Caco-2 (cell line): ENCODE measurements around the gene SMAGP. TPM values are rescaled to one million over a fixed set of nuclear protein-coding genes. Genes with fewer than 3 reads are reported as not detected.
"Not testable (repeated sequence)": the region's sequence is repeated elsewhere in the genome, so short reads cannot be mapped to it uniquely, and the experiment has no call there.

Experiments
- Bru-seq: library from RNA; stranded (reverse); fragments of 400-500 nt; gene quantifications from one replicate; lab custom pipeline; 2021; lab: Mats Ljungman, UMichigan
- BruChase-seq, 2 experiments: library from RNA; stranded (reverse); fragments of 400-500 nt; gene quantifications; one replicate each; lab custom pipeline; 2021; lab: Mats Ljungman, UMichigan
- BruUV-seq: library from RNA; stranded (reverse); fragments of 400-500 nt; replicated peaks from 2 replicates; lab custom pipeline; 2021; lab: Mats Ljungman, UMichigan
- CTCF ChIA-PET: fragments of 300-600 bp; sonication (Branson Sonifier 250); formaldehyde crosslinking; loops from one replicate; lab custom pipeline; 2022; ENCODE audit warnings: antibody characterized with exemption; lab: Charles Lee
- POLR2A ChIA-PET: fragments of 300-600 bp; sonication (Branson Sonifier 250); formaldehyde crosslinking; loops from one replicate; lab custom pipeline; 2022; ENCODE audit warnings: antibody characterized with exemption; lab: Charles Lee
- DNase-seq, 2 experiments: peaks; one replicate each; pipeline versions ENCODE4 v3.0.0 to v3.0.0-alpha.2; 2020 to 2022
- H3K27me3 ChIP-seq: replicated peaks from 2 replicates; pipeline ENCODE4 v1.6.0; 2011; ENCODE audit warnings: low read length; ENCODE audit not compliant: control insufficient read depth, insufficient read depth
- H3K36me3 ChIP-seq: 2 replicates; pipeline ENCODE4 v1.5.1; 2011; ENCODE audit warnings: low read length; ENCODE audit not compliant: control insufficient read depth, insufficient read depth
- H3K4me1 ChIP-seq: fragments of 250-450 bp; sonication (Bioruptor Pico); 2 replicates; pipeline ENCODE4 v1.5.1; 2020; ENCODE audit warnings: mild to moderate bottlenecking
- H3K4me3 ChIP-seq: 2 replicates; pipeline ENCODE4 v1.5.1; 2011; ENCODE audit warnings: low read depth, mild to moderate bottlenecking, control low read depth, low read length
- H3K9me3 ChIP-seq: fragments of 250-450 bp; sonication (Bioruptor Pico); 2 replicates; pipeline ENCODE4 v1.5.1; 2020; ENCODE audit warnings: mild to moderate bottlenecking, moderate library complexity
- H3K27ac Mint-ChIP-seq: one replicate; pipeline ENCODE4 v1.8.0; 2022; ENCODE audit warnings: mixed read lengths; ENCODE audit not compliant: unreplicated experiment
- H3K27me3 Mint-ChIP-seq: one replicate; pipeline ENCODE4 v1.8.0; 2022; ENCODE audit warnings: mixed read lengths; ENCODE audit not compliant: insufficient read depth, unreplicated experiment
- H3K36me3 Mint-ChIP-seq: one replicate; pipeline ENCODE4 v1.8.0; 2022; ENCODE audit warnings: mild to moderate bottlenecking, mixed read lengths; ENCODE audit not compliant: insufficient read depth, unreplicated experiment
- H3K4me1 Mint-ChIP-seq: one replicate; pipeline ENCODE4 v1.8.0; 2022; ENCODE audit warnings: low read depth, mixed read lengths; ENCODE audit not compliant: unreplicated experiment
- H3K4me3 Mint-ChIP-seq: one replicate; pipeline ENCODE4 v1.8.0; 2022; ENCODE audit warnings: mild to moderate bottlenecking, moderate library complexity, mixed read lengths; ENCODE audit not compliant: unreplicated experiment
- H3K9me3 Mint-ChIP-seq: one replicate; pipeline ENCODE4 v1.8.0; 2022; ENCODE audit warnings: mixed read lengths; ENCODE audit not compliant: unreplicated experiment
- CTCF ChIP-seq, 2 experiments: fragments of 200-600 bp in 1 of 2; IDR thresholded peaks; 1 replicate in 1 of 2; 2 replicates in 1 of 2; pipeline versions ENCODE4 v1.5.1 to v1.8.0; 2011 to 2022; ENCODE audit warnings: antibody characterized with exemption in 1 of 2, control low read depth in 1 of 2, inconsistent platforms in 1 of 2, low read depth in 1 of 2, low read length in 1 of 2, mild to moderate bottlenecking in 1 of 2, moderate library complexity in 1 of 2; ENCODE audit not compliant: insufficient read depth in 1 of 2, severe bottlenecking in 1 of 2, unreplicated experiment in 1 of 2
- intact Hi-C: fragments of 100-400 bp; cut with micrococcal nuclease; formaldehyde crosslinking; loops from one replicate; pipeline ENCODE4 v1.10.0; 2022; ENCODE audit not compliant: unreplicated experiment
- long read RNA-seq: library from polyadenylated mRNA; stranded (forward); transcript quantifications from one replicate; pipeline ENCODE4 v2.0.0, GENCODE V29; 2022
- total RNA-seq: library from RNA; stranded (reverse); gene quantifications from 2 replicates; pipeline ENCODE4 v1.2.3, GENCODE V29; 2022

The SMAGP gene
- total RNA-seq, result 95.1 and 108 TPM in 2 replicates
- percentile 86 among the genes with signal in this experiment for Bru-seq, nascent RNA
- percentile 84 among the genes with signal in this experiment for BruChase-seq, experiment 1, labeled RNA remaining after a 2-hour chase
- BruChase-seq, experiment 2, labeled RNA remaining after a 6-hour chase, result percentile 87 among the genes with signal in this experiment
- long read RNA-seq, transcript SMAGP-203 (4 exons, 2,350 nt), result minor isoform, 28 of 168 reads
- long read RNA-seq, transcript SMAGP-202 (4 exons, 1,062 nt), result minor isoform, 38 of 168 reads
- long read RNA-seq, transcript SMAGP-205 (3 exons, 1,518 nt), result major isoform, 44 of 168 reads
- long read RNA-seq, transcript SMAGP-207 (4 exons, 610 nt), result minor isoform, 24 of 168 reads
- long read RNA-seq, partial matches to known transcripts, result 7 of 168 reads
- long read RNA-seq, other reads (novel, unspliced or antisense), result 25 of 168 reads

DNA sequence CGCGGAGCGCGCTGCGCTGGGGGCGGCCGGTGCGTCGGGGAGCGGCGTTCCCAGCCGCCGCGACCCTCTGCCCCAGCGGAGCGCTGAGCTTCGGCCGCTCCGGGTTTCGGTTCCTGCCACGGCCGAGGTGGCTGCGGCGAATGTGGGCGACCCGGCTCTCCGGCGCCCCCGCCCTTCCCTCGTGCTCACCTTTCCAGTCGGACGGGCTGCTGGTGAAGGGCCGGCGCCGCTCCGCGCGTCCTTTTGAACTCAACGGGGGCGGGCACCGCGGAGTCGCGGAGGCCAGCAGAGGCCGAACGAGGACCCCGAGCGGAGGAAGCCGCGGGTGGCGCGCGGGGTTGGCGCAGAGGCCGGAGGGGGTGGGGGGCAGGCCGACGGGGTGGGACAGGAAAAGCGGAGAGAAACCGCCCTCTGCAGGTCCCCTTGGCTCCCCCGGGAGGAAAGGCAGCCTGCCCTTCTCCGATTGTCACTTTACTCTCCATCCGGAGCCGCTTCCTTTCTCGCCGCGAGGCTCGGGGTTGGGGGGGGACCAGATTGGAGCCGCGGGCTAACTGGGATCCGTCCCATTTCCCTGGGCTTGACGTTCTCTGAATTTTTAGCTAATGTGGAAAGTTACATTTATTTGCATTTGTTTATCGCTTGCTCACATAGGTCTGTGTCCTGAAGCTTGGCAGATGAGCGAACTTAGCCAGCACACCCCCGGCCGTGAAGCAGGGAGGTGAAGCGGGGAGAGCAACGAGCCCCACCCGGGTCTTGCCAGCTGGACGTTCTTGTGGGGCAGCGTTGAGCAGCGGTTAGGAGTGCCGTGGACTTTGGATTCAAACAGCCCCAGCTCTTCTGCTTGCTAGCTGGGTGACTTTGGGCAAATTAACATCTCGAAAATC is at the start of gene SMAGP:
Gene SMAGP (minus strand): TSS at position 349 of the 884 bp plus-strand sequence. CDS start 1,137 bp downstream, outside the sequence.
- peak within 1 kb of the TSS; percentile 85 for H3K4me3 ChIP-seq
- H3K4me1 ChIP-seq, result peaks cover 21% of the 10 kb centered on the region
- H3K4me3 Mint-ChIP-seq, result peak within 1 kb of the TSS; percentile 87
- TSS peak; percentile 80 for BruUV-seq
- peak; percentile 1 to 12 for TF ChIP-seq CTCF (IDR thresholded peaks at IDR 0.05; ENCODE audit: insufficient read depth in 1 of 2, low read depth in 1 of 2, low read length in 1 of 2, severe bottlenecking in 1 of 2, unreplicated experiment in 1 of 2)
- H3K27ac Mint-ChIP-seq, result peak within 1 kb of the TSS; percentile 99
- intact Hi-C loops, result loop anchor here (2.0 kb wide), 1 partner anchor 50 kb away; no protein-coding TSS in a partner anchor
- no peaks in the 10 kb centered on the region for H3K9me3 Mint-ChIP-seq
- no peaks in the 10 kb centered on the region for H3K9me3 ChIP-seq
- no peaks in the 10 kb centered on the region for H3K27me3 ChIP-seq
- H3K36me3 ChIP-seq, result no peaks in the 10 kb centered on the region
- peaks cover 44% of the 10 kb centered on the region for H3K36me3 Mint-ChIP-seq
- peak; percentile 94 to 99 for DNase-seq
- no peaks in the 10 kb centered on the region for H3K27me3 Mint-ChIP-seq
- peaks cover 19% of the 10 kb centered on the region for H3K4me1 Mint-ChIP-seq
- POLR2A ChIA-PET, result interaction anchor here (0.6 to 3.0 kb wide), 17 partner anchors 22 to 329 kb away, joined by 3 to 51 read pairs (median 4); partner anchors contain the start of genes CSRNP2, DAZAP2, LETMD1 and POU6F1
- CTCF ChIA-PET, result interaction anchor here (0.6 to 2.7 kb wide), 12 partner anchors 17 to 505 kb away, joined by 3 to 104 read pairs (median 4); partner anchors contain the start of genes DAZAP2 and POU6F1

DNA sequence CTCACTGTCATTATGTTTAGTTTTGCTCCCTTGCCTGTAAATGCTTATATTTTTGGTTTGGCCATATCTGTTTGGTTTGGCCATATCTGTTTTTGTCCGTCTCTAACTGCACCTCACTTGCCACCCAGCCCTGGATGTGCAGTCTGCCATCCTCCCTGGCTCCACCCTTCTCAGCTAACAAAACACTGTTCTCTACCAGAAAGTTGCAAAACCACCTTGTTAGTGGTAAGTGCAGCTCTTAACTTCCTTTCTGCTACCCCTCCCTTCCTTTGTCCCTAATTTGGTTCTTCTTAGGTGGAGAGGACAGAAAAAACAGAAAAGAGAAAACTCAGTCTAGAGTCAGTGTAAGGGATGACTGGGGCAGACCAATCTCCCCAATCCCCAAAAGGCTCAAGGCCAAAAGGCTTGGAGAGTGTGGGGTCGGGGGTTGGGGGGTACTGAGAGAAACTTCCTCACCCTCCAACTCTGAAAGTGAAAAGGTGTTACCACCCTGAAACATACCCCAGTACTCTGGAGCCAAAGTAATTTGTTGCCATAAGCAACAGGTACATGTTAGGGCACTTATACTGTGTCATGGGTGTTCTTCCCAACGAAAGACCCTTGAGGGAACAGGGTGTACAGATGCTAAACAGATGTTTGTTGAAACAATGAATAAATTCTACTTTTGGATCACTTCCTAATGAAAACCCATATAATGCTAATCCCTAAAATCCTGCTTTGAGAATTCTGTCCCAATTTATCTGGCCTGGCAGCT is 48.8 kb upstream of the SMAGP start:
- Histone ChIP-seq H3K36me3 (no peaks in the 10 kb centered on the region), H3K4me3 (no peak overlapping the region), H3K9me3 (no peaks in the 10 kb centered on the region), H3K27me3 (no peaks in the 10 kb centered on the region), H3K4me1 (peaks cover 56% of the 10 kb centered on the region)
- Mint-ChIP-seq H3K9me3 (no peaks in the 10 kb centered on the region), H3K4me3 (peak overlapping the region; percentile 19), H3K27me3 (no peaks in the 10 kb centered on the region), H3K27ac (peak overlapping the region; percentile 81), H3K4me1 (peaks cover 55% of the 10 kb centered on the region), H3K36me3 (peaks cover 18% of the 10 kb centered on the region)
- TSS peak; percentile 54 for BruUV-seq
- intact Hi-C loops, result loop anchor here (1.0 kb wide), 1 partner anchor 8 kb away; no protein-coding TSS in a partner anchor
- POLR2A ChIA-PET, result interaction anchor here (1.0 to 1.9 kb wide), 4 partner anchors 11 to 81 kb away, joined by 3 to 10 read pairs (median 6); partner anchors contain the start of gene SMAGP
- CTCF ChIA-PET, result interaction anchor here (0.8 to 1.4 kb wide), 3 partner anchors 11 to 32 kb away, joined by 3 to 5 read pairs (median 4); no protein-coding TSS in a partner anchor
- DNase-seq, result no peak
- no peak for TF ChIP-seq CTCF (IDR thresholded peaks at IDR 0.05; ENCODE audit: insufficient read depth in 1 of 2, low read depth in 1 of 2, low read length in 1 of 2, severe bottlenecking in 1 of 2, unreplicated experiment in 1 of 2)

GRCh38 chr12:51318057-51318806 is 48.0 kb upstream of the SMAGP start:
- Mint-ChIP-seq H3K36me3 (peaks cover 18% of the 10 kb centered on the region), H3K4me1 (peaks cover 55% of the 10 kb centered on the region), H3K27ac (peak overlapping the region; percentile 81), H3K4me3 (peak overlapping the region; percentile 19)
- H3K27me3 ChIP-seq, H3K27me3 Mint-ChIP-seq, H3K36me3 ChIP-seq, H3K9me3 Mint-ChIP-seq, BruUV-seq, H3K9me3 ChIP-seq, H3K4me3 ChIP-seq: not testable (repeated sequence)
- DNase-seq, result peak; percentile 69 to 83
- peaks cover 55% of the 10 kb centered on the region for H3K4me1 ChIP-seq
- intact Hi-C loops, result loop anchor here (1.0 kb wide), 1 partner anchor 9 kb away; no protein-coding TSS in a partner anchor
- CTCF ChIA-PET, result interaction anchor here (0.6 to 1.4 kb wide), 5 partner anchors 10 to 81 kb away, joined by 3 to 5 read pairs (median 3); no protein-coding TSS in a partner anchor
- POLR2A ChIA-PET, result interaction anchor here (0.5 to 1.9 kb wide), 6 partner anchors 10 to 81 kb away, joined by 3 to 10 read pairs (median 6); partner anchors contain the start of gene SMAGP
